HEK293T (cell line): ENCODE results near the gene DYRK1A.
"Not testable (repeated sequence)": the region's sequence is repeated elsewhere in the genome, so short reads cannot be mapped to it uniquely, and the experiment has no call there.

Experiments
- CTCF ChIA-PET: fragments of 350-600 bp; formaldehyde crosslinking; extraction: SDS; loops from one replicate; lab custom pipeline; 2021; ENCODE audit warnings: antibody characterized with exemption, inconsistent platforms; lab: Yijun Ruan, JAX
- POLR2A ChIA-PET: fragments of 350-600 bp; formaldehyde crosslinking; extraction: SDS; loops from one replicate; lab custom pipeline; 2020; ENCODE audit warnings: antibody characterized with exemption, inconsistent platforms; lab: Yijun Ruan, JAX
- DNase-seq: peaks from one replicate; pipeline ENCODE4 v3.0.0; 2012; ENCODE audit warnings: mixed read lengths; ENCODE audit errors: extremely low spot score
- ARNT ChIP-seq: fragments of 450-650 bp; IDR thresholded peaks from 2 replicates; pipeline ENCODE4 v1.6.1; 2017; ENCODE audit warnings: mild to moderate bottlenecking
- BHLHE40 ChIP-seq: fragments of 450-650 bp; IDR thresholded peaks from 2 replicates; pipeline ENCODE4 v1.6.1; 2016; ENCODE audit warnings: mild to moderate bottlenecking, moderate library complexity, borderline replicate concordance
- CTBP1 ChIP-seq: fragments of 450-650 bp; IDR thresholded peaks from 2 replicates; pipeline ENCODE4 v1.6.1; 2016; ENCODE audit warnings: borderline replicate concordance
- ELF4 ChIP-seq: fragments of 450-650 bp; IDR thresholded peaks from 2 replicates; pipeline ENCODE4 v1.6.1; 2017; ENCODE audit warnings: antibody characterized with exemption
- FOXA1 ChIP-seq: fragments of 450-650 bp; IDR thresholded peaks from 2 replicates; pipeline ENCODE4 v1.6.1; 2016; ENCODE audit warnings: mild to moderate bottlenecking
- FOXK2 ChIP-seq: fragments of 450-650 bp; IDR thresholded peaks from 2 replicates; pipeline ENCODE4 v1.6.1; 2016; ENCODE audit warnings: mild to moderate bottlenecking
- FOXM1 ChIP-seq: fragments of 450-650 bp; IDR thresholded peaks from 2 replicates; pipeline ENCODE4 v1.6.1; 2017; ENCODE audit warnings: mild to moderate bottlenecking, borderline replicate concordance
- HDGF ChIP-seq: fragments of 450-650 bp; IDR thresholded peaks from 2 replicates; pipeline ENCODE4 v1.6.1; 2017; ENCODE audit warnings: antibody characterized with exemption, borderline replicate concordance
- L3MBTL2 ChIP-seq: fragments of 450-650 bp; conservative IDR thresholded peaks from 2 replicates; pipeline ENCODE4 v1.6.1; 2016; ENCODE audit warnings: mild to moderate bottlenecking
- LEF1 ChIP-seq: fragments of 450-650 bp; IDR thresholded peaks from 2 replicates; pipeline ENCODE4 v1.6.1; 2017; ENCODE audit warnings: mild to moderate bottlenecking, borderline replicate concordance
- NFRKB ChIP-seq: fragments of 450-650 bp; IDR thresholded peaks from 2 replicates; pipeline ENCODE4 v1.6.1; 2016; ENCODE audit warnings: mild to moderate bottlenecking, moderate library complexity
- PKNOX1 ChIP-seq: fragments of 450-650 bp; IDR thresholded peaks from 2 replicates; pipeline ENCODE4 v1.6.1; 2016
- SP1 ChIP-seq: fragments of 450-650 bp; IDR thresholded peaks from 2 replicates; pipeline ENCODE4 v1.6.1; 2017
- SUZ12 ChIP-seq: fragments of 450-650 bp; IDR thresholded peaks from 2 replicates; pipeline ENCODE4 v1.6.1; 2016; ENCODE audit warnings: mild to moderate bottlenecking
- TARDBP ChIP-seq: fragments of 450-650 bp; IDR thresholded peaks from 2 replicates; pipeline ENCODE4 v1.6.1; 2016
- ZNF384 ChIP-seq: fragments of 450-650 bp; IDR thresholded peaks from 2 replicates; pipeline ENCODE4 v1.6.1; 2016

DYRK1A gene

GRCh38 chr21:37547615-37548200, 181.1 kb downstream of the DYRK1A start:
- no peak for TF ChIP-seq ZNF384
- no peak for TF ChIP-seq CTBP1
- TF ChIP-seq PKNOX1: no peak
- no peak for TF ChIP-seq SUZ12
- TF ChIP-seq SP1: no peak
- no peak for TF ChIP-seq HDGF
- no peak for TF ChIP-seq ELF4
- TF ChIP-seq ARNT: no peak
- TF ChIP-seq LEF1: no peak
- TF ChIP-seq TARDBP: no peak
- TF ChIP-seq BHLHE40: no peak
- TF ChIP-seq FOXA1: no peak
- no peak for TF ChIP-seq L3MBTL2
- TF ChIP-seq NFRKB: no peak
- CTCF ChIA-PET: interaction anchor here (0.6 kb wide), 2 partner anchors 9 to 326 kb away, joined by 3 to 4 read pairs; no protein-coding TSS in a partner anchor
- no peak for DNase-seq
- POLR2A ChIA-PET: interaction anchor here (2.7 kb wide), 1 partner anchor 16 kb away, joined by 23 read pairs; no protein-coding TSS in a partner anchor

GRCh38 chr21:37548521-37548981, 182.0 kb downstream of the DYRK1A start:
- POLR2A ChIA-PET: no interaction called here
- CTCF ChIA-PET: no interaction called here
- no peak for TF ChIP-seq BHLHE40
- TF ChIP-seq PKNOX1: peak; percentile 41; the same call in 1 of the 2 replicates
- no peak for DNase-seq

- CTCF ChIA-PET, DNase-seq: not testable (repeated sequence)
- POLR2A ChIA-PET: interaction anchor here (2.3 kb wide), 1 partner anchor 15 kb away, joined by 16 read pairs; no protein-coding TSS in a partner anchor
These were observed 183.2 kb downstream of the DYRK1A start for GRCh38 chr21:37549730-37550129.

GRCh38 chr21:37550157-37550556, 183.6 kb downstream of the DYRK1A start:
- DNase-seq: no peak
- POLR2A ChIA-PET: interaction anchor here (2.3 kb wide), 1 partner anchor 14 kb away, joined by 16 read pairs; no protein-coding TSS in a partner anchor
- CTCF ChIA-PET: no interaction called here
- TF ChIP-seq FOXK2: no peak
- TF ChIP-seq ARNT: no peak
- no peak for TF ChIP-seq ELF4
- TF ChIP-seq LEF1: no peak
- no peak for TF ChIP-seq L3MBTL2
- TF ChIP-seq FOXA1: no peak
- TF ChIP-seq CTBP1: no peak
- no peak for TF ChIP-seq TARDBP
- TF ChIP-seq NFRKB: no peak
- TF ChIP-seq FOXM1: no peak
- no peak for TF ChIP-seq ZNF384
- TF ChIP-seq HDGF: no peak
- TF ChIP-seq SP1: no peak
- no peak for TF ChIP-seq BHLHE40

GRCh38 chr21:37550618-37551330, 184.2 kb downstream of the DYRK1A start:
- ChIA-PET POLR2A (interaction anchor here (2.3 kb wide), 1 partner anchor 13 kb away, joined by 16 read pairs; no protein-coding TSS in a partner anchor), CTCF (interaction anchor here (0.8 kb wide), 1 partner anchor 539 kb away, joined by 3 read pairs; no protein-coding TSS in a partner anchor)
- DNase-seq: no peak
- TF ChIP-seq NFRKB: no peak
- TF ChIP-seq SP1: no peak
- no peak for TF ChIP-seq CTBP1
- TF ChIP-seq HDGF: no peak
- no peak for TF ChIP-seq FOXA1
- TF ChIP-seq ARNT: no peak
- no peak for TF ChIP-seq ELF4
- no peak for TF ChIP-seq LEF1
- TF ChIP-seq ZNF384: no peak

GRCh38 chr21:37551331-37551992, 184.9 kb downstream of the DYRK1A start:
- POLR2A ChIA-PET: interaction anchor here (2.3 kb wide), 1 partner anchor 13 kb away, joined by 16 read pairs; no protein-coding TSS in a partner anchor

More at GRCh38 chr21:37551331-37551992, 184.9 kb downstream of the DYRK1A start:
- CTCF ChIA-PET: interaction anchor here (0.5 to 0.8 kb wide), 2 partner anchors 88 to 540 kb away, joined by 3 read pairs; no protein-coding TSS in a partner anchor
- TF ChIP-seq SP1 (no peak), FOXA1 (no peak), FOXM1 (no peak), LEF1 (no peak), SUZ12 (no peak), FOXK2 (no peak)
- no peak for DNase-seq
